Measurements from ENCODE around the gene UBAP1L.

Gene UBAP1L

DNA sequence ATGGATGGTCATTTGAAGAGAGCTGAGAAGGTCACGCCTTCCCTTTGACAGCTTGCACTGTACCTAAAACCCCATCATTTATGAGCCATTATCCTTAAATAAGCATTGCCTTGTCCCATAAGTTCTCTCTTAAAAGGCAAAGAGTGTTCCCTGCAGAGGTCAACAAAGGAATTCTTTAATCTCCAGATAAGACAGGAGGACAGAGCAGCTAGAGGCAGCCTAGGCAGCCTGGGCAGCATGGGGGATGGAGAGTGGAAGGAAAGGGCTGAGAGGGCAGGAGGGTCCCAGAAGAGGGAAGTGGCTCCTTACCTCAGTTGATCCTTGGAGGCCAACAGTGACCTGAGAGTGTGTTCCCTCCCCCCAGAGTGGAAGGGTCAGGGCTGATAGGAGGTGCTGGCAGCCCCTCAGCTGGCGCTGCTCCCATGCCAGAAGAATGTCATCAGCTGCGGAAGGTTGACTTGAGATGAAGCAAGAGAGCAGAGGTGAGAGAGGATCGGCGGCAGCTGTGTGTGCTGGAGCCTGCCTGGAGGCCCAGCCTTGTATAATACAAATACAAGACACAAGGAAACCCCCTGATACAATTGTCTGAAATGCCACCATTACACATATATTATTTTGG lies 25.7 kb downstream of the UBAP1L start:
- TF ChIP-seq, protein P1, sequence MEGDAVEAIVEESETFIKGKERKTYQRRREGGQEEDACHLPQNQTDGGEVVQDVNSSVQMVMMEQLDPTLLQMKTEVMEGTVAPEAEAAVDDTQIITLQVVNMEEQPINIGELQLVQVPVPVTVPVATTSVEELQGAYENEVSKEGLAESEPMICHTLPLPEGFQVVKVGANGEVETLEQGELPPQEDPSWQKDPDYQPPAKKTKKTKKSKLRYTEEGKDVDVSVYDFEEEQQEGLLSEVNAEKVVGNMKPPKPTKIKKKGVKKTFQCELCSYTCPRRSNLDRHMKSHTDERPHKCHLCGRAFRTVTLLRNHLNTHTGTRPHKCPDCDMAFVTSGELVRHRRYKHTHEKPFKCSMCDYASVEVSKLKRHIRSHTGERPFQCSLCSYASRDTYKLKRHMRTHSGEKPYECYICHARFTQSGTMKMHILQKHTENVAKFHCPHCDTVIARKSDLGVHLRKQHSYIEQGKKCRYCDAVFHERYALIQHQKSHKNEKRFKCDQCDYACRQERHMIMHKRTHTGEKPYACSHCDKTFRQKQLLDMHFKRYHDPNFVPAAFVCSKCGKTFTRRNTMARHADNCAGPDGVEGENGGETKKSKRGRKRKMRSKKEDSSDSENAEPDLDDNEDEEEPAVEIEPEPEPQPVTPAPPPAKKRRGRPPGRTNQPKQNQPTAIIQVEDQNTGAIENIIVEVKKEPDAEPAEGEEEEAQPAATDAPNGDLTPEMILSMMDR (IDR thresholded peaks at IDR 0.05; ENCODE audit: control extremely low read depth, extremely low read depth, low read depth, missing control alignments): no peak
- POLR2A ChIA-PET: no interaction called here
- CTCF ChIA-PET: interaction anchor here (1.4 to 1.9 kb wide), 2 partner anchors 34 to 296 kb away, joined by 3 to 5 read pairs; no protein-coding TSS in a partner anchor
- DNase-seq (ENCODE audit: extremely low spot score): no peak

DNA sequence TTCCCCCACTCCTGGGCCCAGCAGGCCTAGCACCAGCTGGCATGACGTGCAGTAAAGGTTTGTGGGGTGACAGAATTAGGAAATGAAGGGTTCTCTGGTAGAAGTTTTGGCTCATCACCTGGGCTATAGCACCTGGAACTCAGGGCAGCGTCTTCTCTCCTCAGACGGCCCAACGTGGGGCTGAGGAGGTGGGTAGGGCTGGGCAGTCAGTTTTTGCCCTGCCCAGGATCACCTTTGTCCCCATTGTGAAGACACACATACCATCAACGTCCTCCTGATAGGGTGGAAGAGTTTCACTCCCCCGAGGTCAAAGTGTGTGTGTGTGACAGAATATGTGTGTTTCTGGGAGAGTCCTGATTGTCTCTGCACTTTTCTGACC lies 26.4 kb downstream of the UBAP1L start:
- ChIA-PET CTCF (interaction anchor here (1.4 to 1.9 kb wide), 2 partner anchors 33 to 296 kb away, joined by 3 to 5 read pairs; no protein-coding TSS in a partner anchor), POLR2A (no interaction called here)
- TF ChIP-seq, protein P1 (IDR thresholded peaks at IDR 0.05; ENCODE audit: control extremely low read depth, extremely low read depth, low read depth, missing control alignments): no peak
- no peak for DNase-seq (ENCODE audit: extremely low spot score)

DNA sequence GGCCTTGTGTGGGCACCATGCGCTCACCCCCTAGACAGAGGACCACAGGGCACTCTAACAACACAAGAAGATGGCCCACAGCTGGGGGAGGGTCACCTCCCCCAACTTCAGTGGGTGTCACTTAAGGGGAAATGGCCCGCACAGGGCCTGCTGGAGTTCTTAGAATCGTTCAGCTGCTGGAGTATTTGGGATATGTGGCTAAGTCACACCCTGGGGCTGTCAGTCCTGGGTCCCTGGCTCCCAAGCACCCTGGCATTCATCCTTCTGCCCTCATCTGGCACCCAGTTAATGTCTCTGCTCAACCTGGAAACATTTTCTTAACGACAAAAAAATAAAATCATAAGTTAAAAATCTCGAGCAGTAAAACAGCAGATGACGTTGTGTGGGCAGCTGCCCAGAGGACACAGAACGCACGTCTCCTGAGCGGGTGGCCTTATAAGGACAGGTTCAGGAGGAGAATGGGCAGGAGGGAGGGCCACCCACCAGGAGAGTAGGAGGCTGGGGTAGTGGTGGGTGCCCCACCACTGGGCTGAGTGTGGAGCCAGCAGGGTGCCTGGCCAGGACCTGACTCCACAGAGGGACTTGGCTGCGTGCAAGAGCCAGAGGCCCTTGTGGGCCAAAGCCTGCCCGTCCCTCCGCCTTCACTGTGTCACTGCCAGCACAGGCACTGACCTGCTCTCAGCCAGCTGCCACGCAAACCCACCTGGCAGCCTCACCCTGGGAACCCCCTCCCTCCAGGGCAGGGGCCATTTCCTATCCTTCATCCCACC lies 26.9 kb downstream of the UBAP1L start:
- CTCF ChIA-PET: interaction anchor here (1.0 to 3.2 kb wide), 6 partner anchors 14 to 54 kb away, joined by 4 to 17 read pairs (median 6); no protein-coding TSS in a partner anchor
- no peak for DNase-seq (ENCODE audit: extremely low spot score)
- TF ChIP-seq, protein P1 (IDR thresholded peaks at IDR 0.05; ENCODE audit: control extremely low read depth, extremely low read depth, low read depth, missing control alignments): no peak
- POLR2A ChIA-PET: no interaction called here

DNA sequence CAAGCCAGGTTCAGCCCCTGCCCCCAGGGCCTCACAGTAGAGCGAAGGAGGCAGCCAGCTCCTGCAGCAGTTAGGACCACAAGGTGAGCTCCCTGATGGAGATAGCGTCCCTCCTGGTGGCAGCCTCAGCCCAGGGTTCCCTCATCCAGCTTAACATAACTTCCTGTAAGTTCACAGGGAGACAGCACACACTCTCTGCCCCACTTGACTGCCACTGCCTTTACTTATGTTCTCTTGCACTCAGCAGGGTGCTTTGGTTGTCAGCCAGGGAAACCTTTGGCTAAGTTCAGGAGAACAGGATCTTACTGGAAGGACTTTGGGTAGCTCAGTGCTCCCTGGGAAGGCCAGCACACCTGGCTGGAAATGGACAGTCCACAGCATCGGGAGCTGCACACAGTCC lies 27.6 kb downstream of the UBAP1L start:
- TF ChIP-seq, protein P1 (IDR thresholded peaks at IDR 0.05; ENCODE audit: control extremely low read depth, extremely low read depth, low read depth, missing control alignments): no peak
- CTCF ChIA-PET: interaction anchor here (0.9 to 3.2 kb wide), 12 partner anchors 9 to 69 kb away, joined by 3 to 17 read pairs (median 6); partner anchors contain the start of gene KBTBD13
- no peak for DNase-seq (ENCODE audit: extremely low spot score)
- POLR2A ChIA-PET: interaction anchor here (0.6 kb wide), 1 partner anchor 244 kb away, joined by 6 read pairs; no protein-coding TSS in a partner anchor

DNA sequence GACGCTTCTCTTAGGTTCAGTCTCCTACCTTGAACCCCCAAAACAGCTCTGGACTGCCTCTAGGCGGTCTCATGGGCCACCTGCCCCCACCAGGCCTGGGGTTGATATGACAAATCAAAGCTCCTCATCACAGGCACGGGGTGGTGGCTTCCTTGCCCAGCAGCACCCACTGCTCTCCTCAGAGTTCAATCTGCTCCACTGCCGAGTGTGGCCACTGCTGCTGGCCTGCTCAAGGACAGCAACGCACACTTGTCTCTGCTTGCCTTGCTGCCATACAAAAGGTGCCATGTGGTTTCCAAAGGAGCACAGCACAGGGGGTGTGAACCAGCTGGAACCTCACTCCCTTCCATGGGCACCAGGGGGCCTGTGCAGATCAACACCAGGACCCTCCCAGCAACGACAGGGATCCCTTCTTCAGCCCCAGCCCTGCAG lies 28.3 kb downstream of the UBAP1L start:
- TF ChIP-seq, protein P1 (IDR thresholded peaks at IDR 0.05; ENCODE audit: control extremely low read depth, extremely low read depth, low read depth, missing control alignments): no peak
- ChIA-PET POLR2A (interaction anchor here (0.6 kb wide), 1 partner anchor 243 kb away, joined by 6 read pairs; no protein-coding TSS in a partner anchor), CTCF (interaction anchor here (0.9 to 3.2 kb wide), 12 partner anchors 9 to 68 kb away, joined by 3 to 17 read pairs (median 6); partner anchors contain the start of gene KBTBD13)
- DNase-seq (ENCODE audit: extremely low spot score): no peak

DNA sequence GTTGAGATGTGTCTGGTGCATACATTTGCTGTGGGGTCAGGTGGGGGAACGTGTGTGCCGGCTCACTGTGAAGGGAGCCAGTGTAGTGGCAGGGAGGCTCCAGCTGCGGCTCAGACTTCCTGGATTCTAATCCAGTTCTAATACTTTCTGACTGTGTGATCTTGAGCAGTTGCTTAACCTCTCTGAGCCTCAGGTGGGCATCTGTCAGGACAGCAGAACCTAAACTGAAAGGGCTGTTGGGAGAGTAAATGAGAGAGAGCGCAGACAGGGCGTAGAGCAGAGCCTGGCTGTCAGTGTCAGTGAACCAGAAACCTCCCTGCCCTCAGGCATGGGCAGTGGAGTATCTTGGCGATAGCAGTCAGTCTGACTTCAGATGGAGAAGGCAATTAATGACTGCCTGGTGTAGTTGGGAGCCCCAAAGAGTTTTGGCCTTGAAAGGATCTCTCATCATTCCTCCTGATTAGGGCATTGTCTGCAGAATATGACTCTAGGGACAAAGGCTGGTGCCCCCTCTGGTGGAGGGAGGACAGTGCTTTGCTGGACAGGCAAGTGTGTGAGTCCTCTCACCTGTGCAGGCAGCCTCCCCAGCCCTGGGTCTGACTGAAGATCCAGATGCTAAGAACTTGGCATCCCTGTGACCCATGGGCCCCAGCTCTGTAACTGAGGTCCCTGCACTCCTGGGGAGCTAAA lies 28.9 kb downstream of the UBAP1L start:
- DNase-seq (ENCODE audit: extremely low spot score): peak; percentile 53
- CTCF ChIA-PET: interaction anchor here (0.9 to 3.2 kb wide), 11 partner anchors 9 to 68 kb away, joined by 3 to 17 read pairs (median 6); partner anchors contain the start of gene KBTBD13
- POLR2A ChIA-PET: no interaction called here
- TF ChIP-seq, protein P1 (IDR thresholded peaks at IDR 0.05; ENCODE audit: control extremely low read depth, extremely low read depth, low read depth, missing control alignments): peak; percentile 58
